ENCODE measurements around the gene GALNT17.

DNA sequence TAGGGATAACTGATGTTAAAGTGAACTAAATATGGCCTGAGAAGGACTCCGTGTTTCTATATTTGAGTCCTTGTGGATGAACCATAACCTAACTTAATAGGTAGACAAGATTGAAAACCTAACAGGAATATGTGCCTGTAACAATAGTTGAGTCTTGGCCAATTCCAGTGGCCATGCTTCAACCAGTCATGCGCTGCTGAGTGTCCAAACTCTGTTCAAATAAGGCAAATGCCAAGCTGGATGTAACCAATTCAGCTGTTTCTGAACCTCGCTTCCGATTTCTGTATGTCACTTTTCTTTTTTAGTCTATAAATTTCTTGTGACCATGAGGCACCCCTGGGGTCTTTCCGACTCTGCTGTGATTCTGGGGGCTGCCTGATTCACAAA lies 608.2 kb downstream of the GALNT17 start:
- TF ChIP-seq, protein P1, sequence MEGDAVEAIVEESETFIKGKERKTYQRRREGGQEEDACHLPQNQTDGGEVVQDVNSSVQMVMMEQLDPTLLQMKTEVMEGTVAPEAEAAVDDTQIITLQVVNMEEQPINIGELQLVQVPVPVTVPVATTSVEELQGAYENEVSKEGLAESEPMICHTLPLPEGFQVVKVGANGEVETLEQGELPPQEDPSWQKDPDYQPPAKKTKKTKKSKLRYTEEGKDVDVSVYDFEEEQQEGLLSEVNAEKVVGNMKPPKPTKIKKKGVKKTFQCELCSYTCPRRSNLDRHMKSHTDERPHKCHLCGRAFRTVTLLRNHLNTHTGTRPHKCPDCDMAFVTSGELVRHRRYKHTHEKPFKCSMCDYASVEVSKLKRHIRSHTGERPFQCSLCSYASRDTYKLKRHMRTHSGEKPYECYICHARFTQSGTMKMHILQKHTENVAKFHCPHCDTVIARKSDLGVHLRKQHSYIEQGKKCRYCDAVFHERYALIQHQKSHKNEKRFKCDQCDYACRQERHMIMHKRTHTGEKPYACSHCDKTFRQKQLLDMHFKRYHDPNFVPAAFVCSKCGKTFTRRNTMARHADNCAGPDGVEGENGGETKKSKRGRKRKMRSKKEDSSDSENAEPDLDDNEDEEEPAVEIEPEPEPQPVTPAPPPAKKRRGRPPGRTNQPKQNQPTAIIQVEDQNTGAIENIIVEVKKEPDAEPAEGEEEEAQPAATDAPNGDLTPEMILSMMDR (IDR thresholded peaks at IDR 0.05; ENCODE audit: low read length): no peak
- no peak for TF ChIP-seq EZH2 (optimal IDR thresholded peaks at IDR 0.05; ENCODE audit: low read depth, low read length)
